DOHH2 (cell line): Measurements from ENCODE around the gene ZNF169.
"Not testable (repeated sequence)": the region's sequence is repeated elsewhere in the genome, so short reads cannot be mapped to it uniquely, and the experiment has no call there.

ENCODE experiments used
- CTCF ChIP-seq: fragments of 200-600 bp; sonication (generic); IDR thresholded peaks from one replicate; pipeline ENCODE4 v1.5.1; 2014; ENCODE audit warnings: antibody characterized with exemption, mild to moderate bottlenecking, low read depth, low read length; ENCODE audit not compliant: poor library complexity, severe bottlenecking
- EZH2phosphoT487 ChIP-seq: fragments of 200-600 bp; sonication (generic); IDR thresholded peaks from 2 replicates; pipeline ENCODE4 v1.6.1; 2017; ENCODE audit warnings: borderline replicate concordance, mild to moderate bottlenecking, antibody characterized with exemption, low read length, moderate library complexity, mixed read lengths

DNA sequence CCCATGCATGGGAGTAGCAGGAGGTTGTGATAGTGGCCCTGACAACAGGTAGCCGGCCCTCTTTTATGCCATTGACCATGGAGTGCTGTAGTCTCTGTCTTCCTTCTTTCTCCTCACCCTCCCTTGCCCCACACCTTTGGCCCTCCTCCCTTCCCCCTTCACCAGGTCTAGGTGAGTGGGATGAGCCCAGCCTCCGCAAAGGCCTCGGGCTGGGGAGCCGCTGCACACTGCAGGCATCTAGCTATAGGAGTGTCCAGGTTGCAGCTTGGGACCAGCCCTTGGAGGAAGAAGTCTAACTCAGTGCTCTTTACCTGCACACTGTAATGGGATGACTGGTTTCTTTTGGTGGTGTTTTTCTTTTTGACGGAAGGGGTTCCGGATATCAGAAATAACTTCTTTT is 81.7 kb downstream of the ZNF169 start:
- not testable (repeated sequence) for TF ChIP-seq CTCF, EZH2phosphoT487
